Inflammatory macrophage treated with lipopolysaccharide for 4 hours (primary cell): ENCODE results near the gene TES.
A peak's percentile ranks its signal among the peaks of the same experiment; 100 is the strongest.

ENCODE experiments used
- DNase-seq: peaks from one replicate; pipeline ENCODE4 v3.0.0-alpha.2; 2020

Gene TES

GRCh38 chr7:116194115-116194514, 16.2 kb upstream of the TES start:
- DNase-seq = no peak

GRCh38 chr7:116195451-116195850, 14.9 kb upstream of the TES start:
- no peak for DNase-seq

GRCh38 chr7:116196947-116197346, 13.4 kb upstream of the TES start:
- no peak for DNase-seq

GRCh38 chr7:116197360-116197759, 13.0 kb upstream of the TES start:
- DNase-seq = no peak

- no peak for DNase-seq
Measured at GRCh38 chr7:116198748-116199410, 11.5 kb upstream of the TES start.

- no peak for DNase-seq
Measured at GRCh38 chr7:116200963-116201362, 9.4 kb upstream of the TES start.

GRCh38 chr7:116206141-116206540, 4.2 kb upstream of the TES start:
- DNase-seq = no peak

- no peak for DNase-seq
Measured at GRCh38 chr7:116208919-116209318, 1.4 kb upstream of the TES start.

- no peak for DNase-seq
Measured at GRCh38 chr7:116209561-116210070, 723 bp upstream of the TES start.

- peak; percentile 91 for DNase-seq
Measured at GRCh38 chr7:116211006-116211912, 920 bp downstream of the TES start.

GRCh38 chr7:116211913-116212596, 1.7 kb downstream of the TES start:
- DNase-seq = peak; percentile 27

- peak; percentile 33 for DNase-seq
Measured at GRCh38 chr7:116212869-116213268, 2.5 kb downstream of the TES start.

GRCh38 chr7:116213361-116214130, 3.2 kb downstream of the TES start:
- DNase-seq = peak; percentile 26

GRCh38 chr7:116214921-116215320, 4.6 kb downstream of the TES start:
- no peak for DNase-seq

- DNase-seq = no peak
Measured at GRCh38 chr7:116215551-116215950, 5.2 kb downstream of the TES start.

GRCh38 chr7:116216956-116217571, 6.7 kb downstream of the TES start:
- no peak for DNase-seq

- no peak for DNase-seq
Measured at GRCh38 chr7:116218051-116218645, 7.8 kb downstream of the TES start.

GRCh38 chr7:116218747-116219146, 8.4 kb downstream of the TES start:
- DNase-seq = no peak

GRCh38 chr7:116219288-116219687, 8.9 kb downstream of the TES start:
- DNase-seq = no peak

GRCh38 chr7:116219834-116220233, 9.5 kb downstream of the TES start:
- DNase-seq = no peak

- DNase-seq = no peak
Measured at GRCh38 chr7:116222501-116222900, 12.2 kb downstream of the TES start.

GRCh38 chr7:116223588-116223987, 13.2 kb downstream of the TES start:
- peak; percentile 24 for DNase-seq
